AG04449 (cell line): ENCODE results near the gene AFF3.

Experiments
- CTCF ChIA-PET: fragments of 350-600 bp; formaldehyde crosslinking; extraction: SDS; loops from one replicate; lab custom pipeline; 2021; ENCODE audit warnings: antibody characterized with exemption; lab: Yijun Ruan, JAX
- POLR2A ChIA-PET: fragments of 400-600, 350-600 bp; formaldehyde crosslinking; extraction: SDS; loops from one replicate; lab custom pipeline; 2020; ENCODE audit warnings: antibody characterized with exemption, inconsistent platforms; lab: Yijun Ruan, JAX
- DNase-seq: peaks from one replicate; pipeline ENCODE4 v3.0.0-alpha.2; 2010; ENCODE audit warnings: low read depth, low spot score
- H3K4me3 ChIP-seq: 2 replicates; pipeline ENCODE4 v1.5.1; 2011; ENCODE audit warnings: low read depth, mild to moderate bottlenecking, control low read depth, low read length
- TF ChIP-seq, protein P1 (sequence below): IDR thresholded peaks from one replicate; pipeline ENCODE4 v1.5.1; 2011; ENCODE audit warnings: mild to moderate bottlenecking, moderate library complexity, low read length, control low read depth, inconsistent platforms; ENCODE audit not compliant: insufficient read depth; ENCODE audit errors: missing control alignments

The AFF3 gene

GRCh38 chr2:99789849-99790248 lies 352.5 kb downstream of the AFF3 start:
- ChIA-PET POLR2A (interaction anchor here (0.5 kb wide), 1 partner anchor 223 kb away, joined by 3 read pairs; no protein-coding TSS in a partner anchor), CTCF (no interaction called here)
- no peak for DNase-seq
- TF ChIP-seq, protein P1, sequence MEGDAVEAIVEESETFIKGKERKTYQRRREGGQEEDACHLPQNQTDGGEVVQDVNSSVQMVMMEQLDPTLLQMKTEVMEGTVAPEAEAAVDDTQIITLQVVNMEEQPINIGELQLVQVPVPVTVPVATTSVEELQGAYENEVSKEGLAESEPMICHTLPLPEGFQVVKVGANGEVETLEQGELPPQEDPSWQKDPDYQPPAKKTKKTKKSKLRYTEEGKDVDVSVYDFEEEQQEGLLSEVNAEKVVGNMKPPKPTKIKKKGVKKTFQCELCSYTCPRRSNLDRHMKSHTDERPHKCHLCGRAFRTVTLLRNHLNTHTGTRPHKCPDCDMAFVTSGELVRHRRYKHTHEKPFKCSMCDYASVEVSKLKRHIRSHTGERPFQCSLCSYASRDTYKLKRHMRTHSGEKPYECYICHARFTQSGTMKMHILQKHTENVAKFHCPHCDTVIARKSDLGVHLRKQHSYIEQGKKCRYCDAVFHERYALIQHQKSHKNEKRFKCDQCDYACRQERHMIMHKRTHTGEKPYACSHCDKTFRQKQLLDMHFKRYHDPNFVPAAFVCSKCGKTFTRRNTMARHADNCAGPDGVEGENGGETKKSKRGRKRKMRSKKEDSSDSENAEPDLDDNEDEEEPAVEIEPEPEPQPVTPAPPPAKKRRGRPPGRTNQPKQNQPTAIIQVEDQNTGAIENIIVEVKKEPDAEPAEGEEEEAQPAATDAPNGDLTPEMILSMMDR: no peak
- H3K4me3 ChIP-seq: no peak overlapping the region

DNA sequence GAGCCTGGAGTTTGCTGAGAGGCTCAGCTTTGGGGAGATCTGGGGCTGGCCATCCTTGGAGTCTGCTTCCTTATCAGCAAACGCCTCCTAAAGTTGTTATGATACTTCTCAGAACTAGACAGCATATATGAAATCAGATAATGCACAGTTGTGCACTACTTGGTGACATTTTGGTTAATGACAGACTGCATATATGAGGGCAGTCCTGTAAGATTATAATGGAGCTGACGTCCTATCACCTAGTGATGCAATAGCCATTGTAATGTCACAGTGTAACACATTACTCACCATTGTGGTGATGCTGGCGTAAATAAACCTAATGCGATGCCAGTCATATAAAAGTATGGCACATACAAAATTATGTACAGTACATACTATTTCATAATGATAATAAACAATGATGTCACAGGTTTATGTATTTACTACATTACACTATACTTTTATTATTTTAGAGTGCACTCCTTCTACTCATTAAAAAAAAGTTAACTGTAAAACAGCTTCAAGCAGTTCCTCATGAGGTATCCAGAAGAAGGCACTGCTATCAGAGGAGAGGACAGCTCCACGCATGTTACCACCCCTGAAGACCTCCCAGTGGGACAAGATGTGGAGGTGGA lies 354.5 kb downstream of the AFF3 start:
- H3K4me3 ChIP-seq: no peak overlapping the region
- DNase-seq: no peak
- CTCF ChIA-PET: interaction anchor here (1.0 kb wide), 1 partner anchor 10 kb away, joined by 3 read pairs; no protein-coding TSS in a partner anchor
- POLR2A ChIA-PET: no interaction called here
- TF ChIP-seq, protein P1: no peak

DNA sequence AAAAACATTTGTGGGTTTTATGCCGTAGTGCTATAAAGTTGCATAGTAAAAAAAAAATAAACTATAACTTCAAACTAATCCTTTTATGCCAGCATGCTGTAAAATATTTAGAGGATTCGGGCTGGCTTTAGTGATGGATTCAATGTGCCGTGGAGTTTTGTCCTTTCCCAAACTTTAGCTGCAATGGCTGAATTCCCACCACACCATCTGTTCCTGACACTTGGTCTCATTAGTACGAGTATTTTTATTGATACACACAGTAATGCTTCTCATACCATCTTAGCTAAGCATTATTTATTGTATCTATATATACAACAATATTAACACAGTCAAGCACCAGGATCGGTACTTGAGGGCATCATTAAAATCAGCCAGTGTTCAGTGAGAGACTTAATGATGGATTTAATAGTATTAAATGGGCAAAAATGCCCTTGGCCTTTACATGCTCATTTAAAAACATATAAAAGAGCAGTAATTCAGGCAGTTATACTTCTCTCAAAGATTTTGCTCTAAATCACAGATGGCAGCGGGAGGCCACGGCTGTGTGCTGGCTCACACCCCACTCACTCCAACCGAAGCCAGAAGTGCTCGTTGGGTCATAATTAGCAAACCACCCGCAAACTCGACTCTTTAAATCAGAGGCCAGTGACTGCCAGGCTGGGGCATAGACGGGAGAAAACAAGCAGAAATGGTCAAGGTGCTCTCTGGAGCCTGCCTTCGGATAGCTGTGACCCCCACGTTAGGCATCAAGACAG lies 355.6 kb downstream of the AFF3 start:
- CTCF ChIA-PET: no interaction called here
- POLR2A ChIA-PET: no interaction called here
- DNase-seq: no peak
- TF ChIP-seq, protein P1: no peak
- H3K4me3 ChIP-seq: no peak overlapping the region

DNA sequence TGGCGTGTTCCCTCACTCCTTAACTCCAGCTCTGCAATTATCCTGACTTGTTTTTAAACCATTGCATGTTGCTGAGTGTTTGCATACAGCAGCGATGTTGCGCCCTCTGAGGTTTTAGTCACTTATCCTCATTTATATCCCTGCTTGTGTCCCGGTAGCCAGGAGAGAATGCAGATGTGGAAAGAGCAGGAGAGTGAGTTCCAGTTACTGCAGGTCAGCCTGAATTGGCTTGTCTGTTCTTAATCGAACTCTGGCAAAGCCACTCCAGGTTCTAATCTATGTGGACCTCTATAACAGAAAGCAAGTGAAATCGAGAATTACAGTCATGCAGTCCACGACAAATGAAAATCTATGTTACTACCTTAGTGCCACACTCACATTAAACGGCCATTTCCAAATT lies 357.4 kb downstream of the AFF3 start:
- POLR2A ChIA-PET: no interaction called here
- TF ChIP-seq, protein P1: no peak

DNA sequence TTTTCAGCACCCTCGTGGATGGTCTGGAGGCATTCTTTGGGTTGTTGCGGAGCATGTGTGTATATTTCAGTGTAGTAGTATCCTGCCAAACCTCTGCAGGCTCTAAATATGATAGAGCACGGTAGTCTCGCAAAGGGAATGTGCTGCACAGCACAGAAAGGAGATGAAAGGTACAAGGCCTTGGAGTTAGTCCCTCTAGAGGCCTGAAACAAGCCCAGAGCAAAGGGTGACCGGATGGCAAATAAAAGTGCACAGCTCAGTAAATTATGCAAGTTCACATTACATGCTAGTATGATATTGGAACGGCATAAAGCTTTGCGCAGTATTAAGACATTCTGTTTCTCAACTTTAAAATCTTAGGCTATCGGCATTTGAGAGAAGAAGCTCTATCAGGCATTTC lies 358.1 kb downstream of the AFF3 start:
- H3K4me3 ChIP-seq: no peak overlapping the region
- ChIA-PET POLR2A (no interaction called here), CTCF (interaction anchor here (1.9 kb wide), 1 partner anchor 478 kb away, joined by 5 read pairs; no protein-coding TSS in a partner anchor)
- DNase-seq: no peak
- TF ChIP-seq, protein P1: no peak

More for the DNA sequence above, 357.4 kb downstream of the AFF3 start:
- CTCF ChIA-PET: interaction anchor here (1.9 kb wide), 1 partner anchor 478 kb away, joined by 5 read pairs; no protein-coding TSS in a partner anchor
- no peak overlapping the region for H3K4me3 ChIP-seq
- DNase-seq: no peak

GRCh38 chr2:99780276-99780675 lies 362.1 kb downstream of the AFF3 start:
- DNase-seq: no peak
- no peak overlapping the region for H3K4me3 ChIP-seq
- POLR2A ChIA-PET: no interaction called here
- TF ChIP-seq, protein P1: no peak
- CTCF ChIA-PET: no interaction called here
